ENCODE results near the gene EOMES.
"Not testable (repeated sequence)": the region's sequence is repeated elsewhere in the genome, so short reads cannot be mapped to it uniquely, and the experiment has no call there.

EOMES gene

DNA sequence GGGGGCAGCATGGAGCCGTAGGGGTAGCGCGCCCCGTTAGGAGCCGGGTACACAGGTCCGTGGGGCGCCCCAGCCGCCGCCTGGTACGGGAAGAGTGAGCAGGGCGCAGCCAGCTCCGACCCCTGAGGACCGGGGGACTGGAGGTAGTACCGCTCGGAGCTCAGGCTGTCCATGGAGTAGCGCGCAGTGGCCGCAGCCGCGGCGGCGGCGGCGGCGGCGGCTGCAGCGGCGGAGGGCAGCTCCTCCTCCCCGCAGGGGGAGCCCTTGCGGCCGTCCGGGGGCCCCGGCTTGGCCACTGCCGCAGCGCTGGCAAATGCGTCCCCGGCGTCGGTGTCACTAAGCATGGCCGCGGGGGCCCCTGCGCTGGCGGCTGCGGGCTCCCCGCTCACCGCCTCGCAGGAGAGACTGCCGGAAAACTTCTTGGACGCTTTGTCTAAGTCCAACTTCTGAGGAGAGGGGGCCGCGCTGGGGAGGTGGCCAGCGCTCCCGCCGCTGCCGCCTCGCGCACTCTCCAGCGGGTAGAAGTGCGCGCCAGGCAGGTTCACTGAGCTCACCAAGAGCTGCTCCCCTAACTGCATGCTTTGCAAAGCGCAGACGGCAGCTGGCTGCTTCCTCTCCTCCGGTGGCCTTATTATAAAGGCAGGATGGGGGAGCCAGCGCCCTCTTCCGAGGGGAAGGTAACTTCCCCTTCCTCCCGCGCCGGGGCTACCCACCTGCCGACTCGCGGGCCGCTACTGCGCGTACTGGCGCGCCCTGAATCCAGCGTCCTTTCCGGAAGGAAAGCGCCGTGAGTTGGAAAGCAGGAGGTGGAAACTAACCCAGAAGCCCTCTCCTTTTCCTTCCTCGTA is at the start of gene EOMES:
EOMES (minus strand) TSS at position 607 of the 848 bp plus-strand sequence; CDS start at position 578, 29 bp downstream.
- DNase-seq: peak; percentile 38

DNA sequence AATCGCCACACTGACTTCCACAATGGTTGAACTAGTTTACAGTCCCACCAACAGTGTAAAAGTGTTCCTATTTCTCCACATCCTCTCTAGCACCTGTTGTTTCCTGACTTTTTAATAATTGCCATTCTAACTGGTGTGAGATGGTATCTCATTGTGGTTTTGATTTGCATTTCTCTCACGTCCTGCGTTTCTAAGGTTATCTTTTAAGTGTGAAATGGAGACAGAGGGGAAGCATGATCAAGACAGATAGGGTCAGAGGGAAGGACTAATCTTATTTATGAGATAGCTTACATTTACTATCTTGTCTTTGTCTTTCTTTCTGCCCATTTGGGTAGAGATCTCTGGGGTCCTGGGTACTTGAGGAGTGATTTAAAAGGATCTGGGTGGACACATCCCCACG is 48.3 kb upstream of the EOMES start:
- DNase-seq: not testable (repeated sequence)

DNA sequence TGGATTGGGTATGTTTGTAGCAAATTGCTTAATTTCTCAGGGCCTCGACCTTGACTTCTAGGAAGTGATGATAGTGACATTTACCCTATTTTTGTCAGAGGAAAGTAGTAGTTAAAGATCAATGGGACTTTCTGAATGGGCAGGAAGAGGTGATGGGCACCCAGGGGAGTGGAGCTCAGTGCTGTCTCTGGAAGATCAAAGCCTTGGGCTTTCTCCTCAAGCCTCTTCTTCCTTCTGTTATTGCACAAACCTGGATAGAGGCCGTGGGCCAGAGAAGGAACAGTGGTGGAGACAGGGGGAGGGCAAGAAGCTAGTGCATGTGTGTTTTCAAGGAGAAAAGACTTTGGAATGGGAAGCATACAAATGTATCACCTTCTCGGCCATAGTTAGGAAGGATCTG is 44.9 kb upstream of the EOMES start:
- no peak for DNase-seq

DNA sequence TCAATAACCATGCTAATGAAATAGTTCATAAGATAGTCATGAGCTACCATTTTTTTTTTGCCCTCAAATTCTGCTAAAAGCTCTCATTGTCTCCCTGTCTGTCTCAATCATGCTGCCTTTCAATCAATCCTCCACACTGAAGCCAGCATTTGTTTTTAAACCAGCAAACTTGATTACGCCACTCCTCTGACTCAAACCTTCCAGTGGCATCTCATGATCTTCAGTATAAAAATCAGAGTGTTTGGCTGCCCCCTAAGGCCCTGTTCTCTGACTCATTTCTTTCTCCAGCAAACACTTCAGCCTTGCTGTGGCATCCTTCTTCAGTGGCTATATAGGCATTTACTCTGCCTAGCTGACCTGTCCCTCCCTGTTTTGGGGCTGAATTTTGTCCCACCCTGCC is 36.0 kb upstream of the EOMES start:
- DNase-seq: no peak

DNA sequence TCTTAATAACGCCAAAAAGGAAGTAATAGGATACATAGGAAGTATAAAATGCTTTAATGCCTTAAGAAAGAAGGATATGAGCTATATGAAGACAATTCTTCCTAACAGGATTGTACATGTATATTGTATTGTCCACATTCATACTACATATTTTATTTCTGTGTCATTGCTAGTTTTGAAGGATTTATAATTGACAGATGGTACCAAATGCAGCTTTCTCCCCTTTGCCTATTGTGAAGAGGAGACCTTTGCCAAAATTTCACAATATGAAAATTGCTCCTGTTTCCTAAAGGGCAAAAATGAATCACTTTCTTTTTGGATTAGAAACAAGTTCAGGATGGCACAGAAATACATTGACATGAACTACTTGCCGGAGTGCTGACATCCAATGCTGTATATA is 34.8 kb upstream of the EOMES start:
- DNase-seq: no peak

DNA sequence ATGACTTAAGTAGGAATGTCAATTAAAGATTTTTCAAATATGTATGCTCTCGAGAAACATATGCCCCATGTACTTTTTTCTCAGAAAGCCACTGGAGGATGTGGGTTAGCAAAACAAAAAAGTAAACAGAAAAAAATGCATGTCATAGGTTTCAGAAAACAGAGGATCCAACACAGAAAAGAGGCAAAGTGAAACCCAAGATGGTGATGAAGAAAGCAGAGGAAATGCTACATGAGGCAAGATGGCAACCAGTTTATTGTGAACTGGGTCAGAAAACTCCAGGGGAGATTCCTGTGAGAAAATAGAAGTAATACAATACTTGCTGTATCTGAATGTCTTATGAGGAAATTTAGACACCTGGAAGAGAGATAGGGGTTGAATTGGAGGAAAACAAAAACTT is 30.8 kb upstream of the EOMES start:
- DNase-seq: no peak

DNA sequence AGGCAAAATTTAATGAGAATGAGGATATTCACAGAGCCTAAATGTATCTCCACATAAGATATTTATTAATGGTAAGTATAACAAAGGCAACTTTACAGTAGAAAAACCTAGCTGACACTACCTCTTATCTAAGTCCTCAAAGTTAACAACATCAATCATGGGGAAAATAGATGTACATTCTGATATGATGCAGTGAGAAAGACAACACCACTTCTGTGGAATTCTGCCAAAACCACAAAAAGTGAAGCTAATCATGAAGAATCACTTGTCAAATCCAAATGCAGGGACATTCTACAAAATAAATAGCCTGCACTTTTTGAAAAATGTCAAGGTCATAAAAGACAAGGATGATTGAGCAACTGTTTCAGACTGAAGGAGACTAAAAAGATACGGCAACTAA is 27.5 kb upstream of the EOMES start:
- DNase-seq: no peak

DNA sequence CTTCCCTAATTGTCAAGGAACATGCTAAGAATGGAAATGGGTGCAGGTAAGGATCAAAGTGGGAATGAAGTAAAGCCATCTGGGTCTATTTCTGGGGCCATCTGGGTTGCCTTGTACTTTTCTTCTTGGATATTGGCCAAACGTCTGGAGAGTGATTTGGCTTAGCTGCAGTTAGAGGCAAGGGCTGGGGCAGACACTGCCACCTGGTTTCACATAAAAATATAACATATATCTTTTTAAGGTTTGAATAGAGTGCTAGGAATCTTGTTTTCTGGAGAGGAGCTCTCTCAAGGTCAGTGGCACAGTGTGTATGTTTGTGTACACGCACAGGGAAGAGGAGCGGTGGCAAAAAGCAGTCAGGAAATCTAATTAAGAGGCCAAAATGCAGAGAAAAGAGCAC is 24.7 kb upstream of the EOMES start:
- no peak for DNase-seq

DNA sequence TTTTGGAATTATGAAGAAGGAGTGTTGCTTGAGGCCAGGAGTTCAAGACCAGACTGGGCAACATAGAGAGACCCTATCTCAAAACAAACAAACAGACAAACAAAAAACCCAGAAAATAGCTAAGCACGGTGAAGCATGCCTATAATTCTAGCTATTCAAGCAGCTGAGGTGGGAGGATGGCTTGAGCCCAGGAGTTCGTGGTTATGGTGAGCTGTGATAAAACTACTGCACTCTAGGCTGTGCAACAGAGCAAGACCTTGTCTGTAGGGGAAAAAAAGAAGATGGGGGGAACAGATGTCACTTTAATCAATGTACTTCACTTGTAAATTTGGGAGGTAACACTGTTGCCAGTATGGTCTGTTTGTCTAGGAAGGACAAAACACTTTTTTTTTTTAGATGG is 18.7 kb upstream of the EOMES start:
- DNase-seq: no peak

DNA sequence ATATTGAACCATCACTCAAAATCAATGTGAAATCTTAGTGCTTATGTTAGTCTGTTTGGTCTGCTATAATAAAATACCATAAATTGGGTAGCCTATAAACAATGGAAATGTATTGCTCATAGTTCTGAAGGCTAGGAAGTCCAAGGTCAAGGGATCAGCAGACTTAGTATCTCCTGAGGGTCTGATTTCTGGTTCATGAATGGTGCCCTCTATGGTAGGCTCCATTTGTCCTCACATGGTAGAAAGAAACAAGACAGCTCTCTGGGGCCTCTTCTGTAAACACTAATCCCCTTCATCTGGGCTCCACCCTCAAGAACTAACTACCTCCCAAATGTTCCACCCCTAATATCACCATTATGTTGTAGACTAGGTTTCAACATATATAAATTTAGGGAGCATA is 15.0 kb upstream of the EOMES start:
- DNase-seq: no peak

DNA sequence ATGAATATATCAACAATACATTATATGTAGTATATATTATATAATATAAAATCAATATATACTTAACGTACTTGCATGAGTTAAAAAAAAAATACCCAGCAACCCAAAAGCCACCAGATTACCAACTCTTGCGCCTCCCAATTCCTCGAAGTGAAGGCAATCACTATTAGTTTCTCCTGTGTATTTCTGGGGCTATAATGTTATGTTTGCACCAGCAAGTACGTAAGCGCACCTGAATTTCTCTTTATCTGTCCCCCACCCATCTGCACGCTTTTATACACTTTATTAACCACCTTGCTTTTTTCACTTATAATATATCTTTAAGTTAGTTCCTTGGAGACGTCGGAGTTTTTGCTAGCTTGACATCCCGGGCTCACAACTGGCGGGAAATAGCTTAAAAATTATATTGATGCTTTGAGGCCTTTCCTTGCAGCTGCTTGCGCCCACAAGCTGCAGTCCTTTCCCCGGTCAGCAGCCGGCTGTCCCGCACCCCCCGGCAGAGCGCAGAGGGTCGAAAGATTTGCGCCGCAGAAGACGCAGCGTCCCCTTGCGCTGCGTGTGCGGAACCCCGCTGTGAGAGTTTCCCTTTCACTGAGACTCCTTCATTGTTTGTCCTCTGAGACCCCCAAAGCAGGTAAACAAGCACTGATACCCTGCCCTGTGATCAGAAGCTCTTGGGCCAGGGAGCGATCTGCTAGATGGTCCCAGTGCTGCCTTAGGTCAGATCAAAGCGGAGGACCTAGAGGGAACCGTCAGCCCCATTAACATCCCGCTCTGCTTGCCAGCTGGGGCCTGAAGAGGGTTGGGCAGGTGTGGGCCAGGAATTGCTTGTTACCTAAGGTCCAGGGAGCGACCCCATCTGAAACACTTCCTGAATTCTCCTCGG is 8.9 kb upstream of the EOMES start:
- no peak for DNase-seq

DNA sequence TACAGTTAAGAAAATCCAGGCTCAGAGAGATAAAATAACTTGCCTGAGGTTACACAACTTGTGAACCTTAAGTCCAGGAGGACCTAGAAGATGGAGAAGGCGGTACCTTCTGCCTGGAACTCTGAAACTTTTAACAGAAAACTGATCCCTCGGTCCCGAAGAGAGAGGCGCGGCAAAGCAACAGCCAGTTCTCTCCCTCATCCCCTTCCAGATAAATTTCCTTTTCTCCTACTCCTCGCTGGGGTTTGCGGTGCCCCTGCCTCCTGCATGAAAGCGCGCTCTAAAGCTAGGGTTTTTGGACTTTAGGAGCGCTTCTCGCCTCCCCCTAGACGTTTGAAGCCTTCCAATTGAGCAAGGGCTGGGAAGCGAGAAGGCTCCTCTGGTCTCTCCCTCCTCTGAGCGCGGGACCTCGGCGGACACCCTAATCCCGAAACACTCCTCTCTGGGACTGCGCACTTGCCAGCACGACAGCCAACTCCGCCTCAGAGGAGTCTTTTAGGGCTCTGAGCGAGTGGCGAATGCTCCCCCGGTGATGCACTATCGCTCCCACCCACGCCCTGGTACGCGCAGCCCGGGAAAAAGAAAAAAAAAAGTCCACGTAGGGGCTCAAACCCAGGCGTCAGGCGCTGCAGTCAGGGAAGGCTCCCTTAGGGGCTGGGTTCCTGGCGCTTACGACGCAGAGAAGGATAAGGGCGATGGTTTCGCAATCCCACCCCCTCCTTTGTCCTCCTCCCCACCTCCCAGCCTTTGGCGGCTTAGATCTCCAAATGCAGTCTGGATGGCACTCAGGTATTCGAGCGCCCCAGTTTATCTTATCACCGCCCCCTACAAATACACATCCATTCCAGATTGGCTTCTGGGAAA is 7.9 kb upstream of the EOMES start:
- no peak for DNase-seq

DNA sequence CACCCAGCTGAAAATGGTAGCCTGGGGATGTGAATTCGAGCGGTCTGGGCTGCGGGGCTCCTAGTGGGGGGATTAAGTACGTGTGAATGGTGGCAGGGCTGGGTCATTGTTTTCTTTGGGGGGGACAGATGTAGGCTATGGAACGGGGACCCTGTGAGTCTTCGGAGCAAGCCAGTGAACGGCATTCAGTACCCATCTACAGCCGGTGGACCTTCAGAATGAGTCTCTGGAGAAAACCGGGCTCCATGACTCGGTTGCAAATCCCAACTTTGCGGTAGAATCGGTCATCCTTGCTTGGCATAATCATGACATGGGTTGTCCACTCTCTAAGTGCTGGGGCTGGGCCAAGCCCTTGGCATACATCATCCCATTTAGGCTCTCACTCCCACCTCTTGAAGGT is 7.2 kb upstream of the EOMES start:
- no peak for DNase-seq

DNA sequence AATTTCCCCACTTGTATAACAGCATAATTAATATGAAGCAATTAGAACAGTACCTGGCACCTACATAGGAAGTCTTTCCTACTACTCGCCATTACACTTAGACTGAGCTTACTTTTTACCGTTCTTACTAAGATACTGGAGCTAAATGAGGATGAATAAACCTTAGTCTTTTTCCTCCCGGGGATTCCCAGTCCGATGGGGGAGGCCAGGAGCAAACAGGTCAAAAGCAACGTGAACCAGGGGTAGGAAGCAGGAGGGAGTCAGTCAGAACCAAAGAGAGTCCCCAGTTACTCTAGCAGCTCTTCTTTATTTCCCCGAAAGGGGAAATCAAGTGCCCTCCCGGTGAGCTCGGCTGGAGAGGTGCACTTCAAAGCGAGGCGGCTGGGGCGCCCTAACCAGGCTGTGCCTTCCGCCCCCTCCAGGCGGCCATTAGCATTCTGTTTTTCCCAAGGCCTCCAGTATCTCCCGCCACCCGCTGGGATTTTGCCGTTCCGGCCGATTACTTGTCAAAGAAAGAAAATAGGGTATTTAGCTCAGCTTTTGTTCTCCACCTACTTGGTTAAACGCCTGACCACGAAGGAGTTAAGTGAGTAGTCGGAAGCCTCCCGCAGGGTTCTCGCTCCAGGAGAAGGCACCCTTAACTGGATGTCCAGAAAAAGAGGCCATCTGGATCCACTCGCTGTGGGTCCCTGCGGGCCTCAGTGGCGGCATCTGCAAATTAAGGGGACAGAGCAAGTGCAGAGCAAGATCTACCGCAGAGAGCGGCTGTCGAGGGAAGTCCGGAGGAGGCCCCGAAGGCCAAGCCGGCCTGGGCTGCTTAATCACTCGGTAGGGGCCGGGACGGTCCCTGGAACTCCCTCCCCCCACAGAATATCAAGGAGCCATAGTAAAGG is 6.3 kb upstream of the EOMES start:
- no peak for DNase-seq

DNA sequence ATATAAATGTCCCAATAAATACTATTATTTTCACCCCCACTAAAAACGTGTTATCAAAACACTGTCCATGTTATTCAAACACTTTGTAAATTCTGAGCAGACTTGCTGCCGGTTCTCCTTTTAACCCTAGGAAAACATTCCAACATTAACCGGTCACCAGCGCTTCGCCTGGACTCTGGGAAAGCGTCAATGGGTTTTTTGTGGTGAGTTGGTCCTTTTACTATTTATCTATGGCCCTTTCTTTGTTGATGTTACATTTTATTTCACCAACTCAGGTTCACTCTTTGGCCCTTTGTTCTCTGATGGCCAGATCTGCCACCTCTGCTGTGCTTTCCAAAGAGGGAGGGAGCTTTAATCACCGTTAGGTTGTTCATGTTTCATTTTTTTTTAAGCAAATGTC is 4.1 kb upstream of the EOMES start:
- DNase-seq: no peak

DNA sequence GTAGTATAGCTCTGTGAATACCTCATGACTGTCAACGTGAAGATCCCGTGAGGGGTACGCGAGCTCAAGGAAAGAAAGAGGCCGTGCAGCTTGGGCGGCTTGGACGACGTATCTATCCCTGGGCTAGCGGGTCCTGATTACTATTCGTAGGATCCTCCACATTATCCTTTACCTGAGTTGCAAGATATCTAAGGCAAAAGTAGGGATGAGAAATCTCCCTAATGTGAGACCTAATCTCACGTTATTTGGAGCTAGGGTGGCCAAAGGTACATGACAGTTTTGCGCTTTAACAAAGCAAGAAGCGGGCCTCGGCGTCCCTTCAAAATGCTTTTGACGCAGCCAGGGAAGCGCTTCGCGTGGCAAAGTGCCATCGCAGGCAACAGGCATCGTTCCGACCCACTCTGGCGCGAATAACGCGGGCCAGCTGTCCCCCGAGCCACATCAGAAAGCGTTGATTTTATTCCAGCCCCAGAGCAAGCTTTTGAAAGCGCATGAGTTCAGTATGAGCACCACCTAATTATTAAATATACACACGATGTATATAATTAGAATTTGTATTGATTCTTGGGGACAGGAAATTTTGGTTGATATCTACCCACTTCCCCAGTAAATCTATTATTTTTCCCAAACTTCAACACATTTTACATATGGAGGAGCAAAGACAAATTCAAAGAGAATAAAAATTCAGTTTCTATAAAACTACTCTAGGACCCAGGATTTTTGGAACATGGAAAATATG is 2.5 kb upstream of the EOMES start:
- no peak for DNase-seq

DNA sequence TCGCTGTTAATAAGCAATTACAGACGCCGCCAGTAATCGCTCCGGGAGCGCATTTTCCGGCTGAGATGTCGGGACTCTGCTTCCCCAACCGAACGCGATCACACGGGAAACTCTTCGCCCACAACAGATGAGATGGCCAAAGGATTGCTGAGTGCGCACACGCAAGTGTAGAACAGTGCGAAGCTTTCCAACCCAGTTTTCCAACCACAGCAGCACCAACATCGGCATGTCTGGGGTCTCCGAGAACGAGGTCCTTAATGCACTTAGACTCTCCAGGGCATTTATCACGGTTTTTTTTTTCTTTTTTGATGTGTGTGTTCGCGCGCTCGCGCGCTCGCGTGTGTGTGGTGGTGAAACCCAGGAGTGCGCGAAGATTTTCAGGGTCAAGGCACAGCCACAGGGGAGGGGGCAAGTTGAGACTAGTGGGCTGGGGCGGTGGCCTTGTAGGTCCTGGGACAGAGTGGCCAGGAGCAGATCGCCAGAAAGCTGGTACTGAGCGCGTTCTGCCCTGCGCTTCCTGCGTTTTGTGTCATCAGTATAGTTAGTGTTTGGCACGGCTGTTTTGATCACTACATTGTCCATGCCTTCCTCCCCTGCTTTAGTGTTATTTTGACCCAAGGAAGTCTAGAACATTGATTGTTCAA is 1.8 kb upstream of the EOMES start:
- DNase-seq: no peak

DNA sequence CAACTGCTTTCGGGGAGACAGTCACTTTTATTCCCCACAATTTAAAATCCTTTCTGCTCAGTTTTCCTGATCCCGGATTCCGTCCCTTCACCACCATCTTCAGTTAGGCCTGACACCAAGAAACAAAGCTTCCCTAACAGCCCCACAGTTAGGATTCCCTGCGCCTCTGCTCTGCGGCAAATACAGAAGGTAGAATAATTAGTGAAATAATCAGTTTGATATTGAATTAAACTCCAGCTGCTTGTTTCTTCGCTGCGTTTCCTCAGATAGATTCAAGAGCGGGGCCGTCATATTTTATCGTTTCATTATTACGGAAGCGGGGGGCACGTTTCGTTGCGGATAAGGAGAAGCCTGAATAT is 1.3 kb upstream of the EOMES start:
- no peak for DNase-seq

DNA sequence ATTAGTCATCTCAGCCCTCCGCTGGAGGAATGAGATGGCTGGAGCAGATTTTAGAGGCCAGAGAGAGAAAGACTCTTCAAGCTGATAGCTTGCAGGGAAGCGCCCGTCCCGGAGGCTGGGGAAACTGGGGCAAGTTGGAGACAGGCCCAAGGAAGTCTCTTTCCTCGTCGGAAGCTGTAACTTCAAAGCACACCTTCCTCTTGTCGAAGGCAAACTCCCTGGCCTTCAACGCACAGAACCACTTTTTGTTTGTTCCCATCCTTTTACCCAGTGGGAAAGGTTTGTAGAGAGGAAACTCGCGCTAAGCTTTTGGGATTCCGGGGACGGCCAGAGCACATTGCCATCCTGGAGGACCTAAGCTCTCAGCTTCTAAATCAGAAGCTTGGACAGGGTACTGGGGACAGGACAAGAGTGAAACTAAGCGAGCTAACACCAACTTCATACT is 900 bp upstream of the EOMES start:
- DNase-seq: no peak

DNA sequence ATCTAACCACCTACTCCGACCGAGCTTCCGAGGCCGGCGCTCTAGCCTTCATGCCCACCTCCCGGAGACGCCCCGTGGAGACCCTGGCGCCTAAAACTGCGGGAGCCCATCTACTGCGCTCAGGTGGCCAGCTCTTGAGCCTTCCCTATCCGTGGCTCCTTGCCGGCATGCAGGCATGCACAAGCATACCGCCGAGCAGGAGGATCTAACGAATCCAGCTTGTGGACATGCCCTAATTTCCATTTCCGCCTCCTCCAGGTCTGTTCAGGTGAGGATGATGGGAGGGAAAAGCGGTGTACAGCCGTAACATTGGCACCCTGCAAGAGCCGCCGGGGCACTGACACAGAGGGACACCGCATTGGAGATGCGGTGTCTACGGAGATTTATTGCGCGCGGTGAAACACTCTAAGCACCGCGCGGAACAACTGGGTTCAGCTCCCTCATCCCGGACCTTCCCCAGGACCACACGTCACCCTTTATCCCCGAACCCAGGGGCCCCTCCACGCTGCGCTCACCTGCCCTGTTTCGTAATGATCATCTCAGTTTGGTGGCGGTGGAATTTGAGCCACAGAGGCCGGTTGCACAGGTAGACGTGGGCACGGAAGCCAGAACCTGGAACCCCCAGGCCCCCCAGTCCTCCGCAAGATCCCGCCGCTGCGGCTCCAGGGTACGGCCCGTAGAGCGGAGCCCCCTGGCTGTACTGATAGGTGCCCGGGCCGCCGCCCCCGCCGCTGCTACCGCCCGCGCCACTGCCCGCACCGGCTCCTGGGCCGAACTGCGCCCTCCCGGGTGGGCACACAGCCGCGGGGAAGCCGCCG is 1.0 kb downstream of the EOMES start:
- DNase-seq: no peak

All from right hindlimb (tissue), 1 donor.